IgD-negative memory B cell (primary cell): Measurements from ENCODE around the gene KRT35. TPM values are rescaled to one million over a fixed set of nuclear protein-coding genes. Genes with fewer than 3 reads are reported as not detected.
"Not testable (repeated sequence)": the region's sequence is repeated elsewhere in the genome, so short reads cannot be mapped to it uniquely, and the experiment has no call there.

Source experiments
- H3K27ac Mint-ChIP-seq, 3 donors: one replicate each; pipeline ENCODE4 v1.8.0; 2020 to 2022; ENCODE audit warnings: mild to moderate bottlenecking in 3 of 3, mixed read lengths in 3 of 3, moderate library complexity in 1 of 3
- H3K27me3 Mint-ChIP-seq: one replicate; pipeline ENCODE4 v1.8.0; 2021; ENCODE audit warnings: mixed read lengths
- H3K36me3 Mint-ChIP-seq: one replicate; pipeline ENCODE4 v1.8.0; 2020; ENCODE audit warnings: mild to moderate bottlenecking, mixed read lengths
- H3K4me1 Mint-ChIP-seq, 3 donors: one replicate each; pipeline ENCODE4 v1.8.0; 2020 to 2022; ENCODE audit warnings: mixed read lengths in 3 of 3, mild to moderate bottlenecking in 1 of 3
- H3K4me3 Mint-ChIP-seq, 4 donors: one replicate each; pipeline ENCODE4 v1.8.0; 2020 to 2022; ENCODE audit warnings: mild to moderate bottlenecking in 4 of 4, mixed read lengths in 4 of 4, moderate library complexity in 3 of 4
- H3K9me3 Mint-ChIP-seq, 3 donors: one replicate each; pipeline ENCODE4 v1.8.0; 2020 to 2021; ENCODE audit warnings: mixed read lengths in 3 of 3, mild to moderate bottlenecking in 1 of 3
- polyA plus RNA-seq: library from polyadenylated mRNA; unstranded; fragments of 300-500 nt; fragmentation: Illumina TruSeq; gene quantifications from one replicate; pipeline ENCODE4 v1.2.3, GENCODE V29; 2021

KRT35 gene
- polyA plus RNA-seq, 1 donor from 2014 or later = not detected

DNA sequence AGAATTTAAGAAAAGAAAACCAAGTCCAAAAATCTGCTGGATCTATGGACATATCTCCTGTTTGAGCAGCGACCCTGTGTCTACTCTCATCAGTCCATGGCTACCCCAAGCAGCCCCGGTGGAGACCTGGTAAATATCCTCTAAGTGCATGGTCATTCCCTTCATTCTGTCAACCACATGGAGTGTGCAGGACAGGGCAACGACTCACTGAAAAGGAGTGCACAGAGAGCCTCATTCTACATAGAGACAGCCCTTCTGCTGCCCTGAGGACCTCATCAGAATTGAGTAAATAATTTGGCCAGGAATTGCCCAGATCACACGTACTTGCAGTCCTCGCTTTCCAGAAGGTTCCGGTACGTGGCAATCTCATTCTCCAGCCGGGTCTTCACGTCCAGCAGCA, 43.2 kb downstream of the KRT35 start:
- H3K27ac Mint-ChIP-seq = no peak overlapping the region
- H3K4me1 Mint-ChIP-seq = no peaks in the 10 kb centered on the region
- H3K9me3 Mint-ChIP-seq = peaks cover 0 to 2% (median 0%) of the 10 kb centered on the region in 3 donors
- no peaks in the 10 kb centered on the region for H3K36me3 Mint-ChIP-seq
- H3K4me3 Mint-ChIP-seq = no peak overlapping the region
- H3K27me3 Mint-ChIP-seq = peaks cover 9% of the 10 kb centered on the region

DNA sequence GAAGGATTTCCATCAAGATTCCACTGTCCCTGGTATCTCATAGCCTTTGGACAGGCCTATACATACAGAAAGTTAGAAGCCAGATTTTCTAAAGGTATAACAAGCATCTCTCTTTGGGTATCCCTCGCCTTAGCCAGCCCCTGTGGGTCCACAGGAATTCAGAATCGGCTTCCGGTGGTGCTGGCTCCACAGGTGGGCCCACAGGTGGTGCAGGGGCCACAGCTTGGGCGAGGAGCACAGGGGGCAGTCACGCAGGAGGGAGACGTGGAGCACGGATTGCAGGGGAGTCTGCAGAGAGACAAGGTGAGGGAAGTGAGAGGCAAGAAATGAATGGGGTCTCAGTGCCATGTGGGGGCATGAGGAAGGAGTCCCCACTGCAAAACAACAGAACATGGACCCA, 43.7 kb downstream of the KRT35 start:
- Mint-ChIP-seq H3K4me3 (no peak overlapping the region), H3K27ac (no peak overlapping the region), H3K4me1 (no peaks in the 10 kb centered on the region), H3K36me3 (no peaks in the 10 kb centered on the region), H3K27me3 (peaks cover 6% of the 10 kb centered on the region), H3K9me3 (peaks cover 0 to 2% (median 0%) of the 10 kb centered on the region in 3 donors)

DNA sequence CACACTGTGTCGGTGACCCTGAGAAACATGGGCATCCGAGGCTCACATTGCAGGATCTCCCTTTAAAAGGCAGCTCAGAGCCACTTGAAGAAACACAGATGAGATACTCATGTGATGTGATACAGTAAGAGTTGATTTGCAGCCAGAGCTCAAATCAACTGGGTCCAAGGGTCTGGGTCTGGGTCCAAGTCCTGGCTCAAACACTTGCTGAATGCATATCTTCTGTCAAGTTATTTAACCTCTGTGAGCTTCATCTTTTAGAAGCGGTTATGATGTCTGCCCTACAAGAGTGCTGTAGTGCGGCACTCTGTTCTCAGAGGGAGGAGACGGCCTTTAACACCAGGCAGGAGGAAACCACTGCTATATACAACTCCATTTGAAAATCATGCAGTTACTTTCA, 46.5 kb downstream of the KRT35 start:
- Mint-ChIP-seq H3K4me3 (no peak overlapping the region), H3K27me3 (peaks cover 2% of the 10 kb centered on the region), H3K4me1 (no peaks in the 10 kb centered on the region), H3K27ac (no peak overlapping the region), H3K9me3 (no peaks in the 10 kb centered on the region), H3K36me3 (no peaks in the 10 kb centered on the region)

DNA sequence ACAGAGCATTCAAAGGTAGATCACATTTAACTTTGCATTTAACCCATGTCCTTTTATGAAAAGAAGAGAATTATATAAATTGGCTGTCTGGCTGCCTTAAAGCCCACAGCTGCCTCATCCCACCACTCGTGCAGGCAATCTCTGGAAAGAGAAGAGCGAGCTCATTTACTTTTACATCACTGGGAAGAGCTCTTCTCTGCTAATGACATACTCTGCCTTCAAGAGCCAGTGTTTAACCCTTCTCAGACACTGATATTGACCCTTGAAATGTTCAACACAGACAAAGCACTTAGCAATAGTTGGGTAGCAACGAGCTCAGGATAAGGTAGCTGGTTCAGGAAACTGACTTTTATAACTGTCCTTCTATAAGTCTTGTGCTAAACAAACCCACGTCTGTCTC, 46.9 kb downstream of the KRT35 start:
- H3K27me3 Mint-ChIP-seq = no peaks in the 10 kb centered on the region
- H3K4me3 Mint-ChIP-seq = no peak overlapping the region
- H3K9me3 Mint-ChIP-seq = no peaks in the 10 kb centered on the region
- no peak overlapping the region for H3K27ac Mint-ChIP-seq
- H3K36me3 Mint-ChIP-seq = no peaks in the 10 kb centered on the region
- no peaks in the 10 kb centered on the region for H3K4me1 Mint-ChIP-seq

DNA sequence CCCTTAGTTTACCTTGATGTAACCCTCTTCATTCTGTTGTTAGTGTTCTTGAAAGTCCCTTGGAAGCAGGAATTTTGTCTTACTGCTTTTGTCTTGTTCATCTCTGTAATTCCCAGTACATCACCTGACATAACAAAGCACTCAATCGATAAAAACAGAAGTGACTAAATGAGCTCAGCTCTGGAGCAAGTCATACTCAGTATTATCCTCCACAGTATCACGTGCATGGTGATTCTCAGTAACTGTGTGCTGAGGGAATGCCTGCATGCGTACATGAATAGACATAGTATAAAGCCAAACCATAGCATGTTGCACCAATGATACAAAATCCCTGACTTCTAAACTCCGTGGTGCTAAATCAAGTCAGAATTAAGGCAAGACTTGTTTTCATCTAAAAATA, 47.4 kb downstream of the KRT35 start:
- no peak overlapping the region for H3K27ac Mint-ChIP-seq

DNA sequence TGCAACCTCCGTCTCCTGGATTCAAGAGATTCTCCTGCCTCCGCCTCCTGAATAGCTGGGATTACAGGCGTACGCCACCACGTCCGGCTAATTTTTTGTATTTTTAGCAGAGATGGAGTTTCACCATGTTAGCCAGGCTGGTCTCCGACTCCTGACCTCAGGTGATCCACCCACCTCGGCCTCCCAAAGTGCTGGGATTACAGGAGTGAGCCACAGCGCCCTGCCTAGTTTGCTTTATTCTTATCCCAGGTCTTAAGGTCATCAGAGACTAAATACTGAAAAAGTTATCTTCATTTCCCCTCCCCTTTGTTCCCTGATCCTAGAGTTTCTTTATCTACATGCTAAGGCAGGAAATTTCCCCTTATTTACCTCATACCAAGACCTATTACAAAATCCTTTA, 50.6 kb downstream of the KRT35 start:
- H3K36me3 Mint-ChIP-seq, H3K4me1 Mint-ChIP-seq, H3K27me3 Mint-ChIP-seq, H3K27ac Mint-ChIP-seq, H3K9me3 Mint-ChIP-seq, H3K4me3 Mint-ChIP-seq: not testable (repeated sequence)

More for the DNA sequence above, 47.4 kb downstream of the KRT35 start:
- Mint-ChIP-seq H3K27me3 (no peaks in the 10 kb centered on the region), H3K9me3 (no peaks in the 10 kb centered on the region), H3K4me3 (no peak overlapping the region), H3K36me3 (no peaks in the 10 kb centered on the region), H3K4me1 (no peaks in the 10 kb centered on the region)

DNA sequence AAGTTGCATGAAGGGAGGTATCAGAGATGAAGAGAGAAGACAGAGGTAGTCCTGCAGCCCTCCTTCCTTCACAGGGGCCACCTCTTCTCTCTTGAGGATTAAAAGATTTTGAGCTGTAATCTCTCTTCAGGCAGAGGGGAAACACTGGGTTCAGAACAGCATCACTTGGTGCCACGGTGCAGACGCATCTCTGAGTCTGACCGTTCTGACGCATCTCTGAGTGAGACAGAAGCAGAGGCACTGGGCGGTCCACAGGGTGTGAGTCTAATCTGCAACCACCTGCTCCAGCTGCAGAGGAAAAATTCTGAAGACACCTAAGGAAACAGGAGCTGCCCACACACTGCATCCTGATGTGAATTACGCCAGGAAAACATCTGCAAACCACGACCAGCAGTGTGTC, 51.3 kb downstream of the KRT35 start:
- H3K4me3 Mint-ChIP-seq = no peak overlapping the region

DNA sequence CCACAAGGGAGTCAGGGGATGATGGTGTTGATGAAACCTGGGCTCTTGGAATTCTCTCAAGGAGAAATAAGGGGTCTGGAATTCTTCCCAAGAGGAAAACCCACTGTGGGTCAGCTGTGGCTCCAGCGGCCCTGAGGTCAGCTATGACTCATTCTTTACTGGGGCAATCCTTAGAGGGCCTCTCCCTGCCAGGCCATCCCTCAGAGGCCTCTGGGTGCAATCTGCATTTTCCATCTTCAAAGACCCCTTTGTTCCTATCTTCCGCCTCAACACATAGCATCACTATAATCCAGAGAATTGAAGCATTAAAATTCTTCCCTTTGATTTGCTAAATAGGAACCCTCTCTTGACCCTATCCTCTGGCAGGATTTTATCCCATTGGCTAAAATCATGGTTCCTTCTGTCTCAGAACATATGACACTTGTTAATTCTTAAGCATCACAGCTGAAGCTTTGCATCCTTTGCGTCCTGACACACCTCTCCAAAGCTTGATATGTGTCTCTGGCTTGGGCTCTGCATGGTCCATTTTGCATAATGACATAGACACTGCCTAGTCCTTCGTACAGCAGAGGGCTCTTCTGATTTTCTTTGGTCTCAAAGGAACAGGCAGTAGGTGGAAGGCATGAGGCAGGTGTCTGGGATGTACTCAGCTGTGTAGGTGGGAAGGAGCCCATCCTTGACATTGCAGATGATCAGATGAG, 52.2 kb downstream of the KRT35 start:
- H3K27me3 Mint-ChIP-seq = peaks cover 3% of the 10 kb centered on the region
- no peaks in the 10 kb centered on the region for H3K4me1 Mint-ChIP-seq
- H3K4me3 Mint-ChIP-seq = no peak overlapping the region
- H3K27ac Mint-ChIP-seq = no peak overlapping the region
- no peaks in the 10 kb centered on the region for H3K36me3 Mint-ChIP-seq
- no peaks in the 10 kb centered on the region for H3K9me3 Mint-ChIP-seq

More for the DNA sequence above, 51.3 kb downstream of the KRT35 start:
- Mint-ChIP-seq H3K4me1 (no peaks in the 10 kb centered on the region), H3K36me3 (no peaks in the 10 kb centered on the region), H3K27me3 (peaks cover 3% of the 10 kb centered on the region), H3K9me3 (no peaks in the 10 kb centered on the region), H3K27ac (no peak overlapping the region)

Other genes starting within 250 kb of the KRT35 start
- not detected for gene KRTAP9-3, start 248.7 kb downstream of the KRT35 start, polyA plus RNA-seq
- not detected for gene KRTAP9-8, start 243.2 kb downstream of the KRT35 start, polyA plus RNA-seq
- not detected for gene KRTAP9-4, start 231.5 kb downstream of the KRT35 start, polyA plus RNA-seq
- gene KRTAP9-9, start 225.8 kb downstream of the KRT35 start, polyA plus RNA-seq = not detected
- not detected for gene KRTAP9-6, start 215.8 kb downstream of the KRT35 start, polyA plus RNA-seq
- not detected for gene KRTAP9-7, start 205.5 kb downstream of the KRT35 start, polyA plus RNA-seq
- gene KRTAP29-1, start 178.3 kb downstream of the KRT35 start, polyA plus RNA-seq = not detected
- gene KRTAP16-1, start 171.8 kb downstream of the KRT35 start, polyA plus RNA-seq = not detected
- not detected for gene KRTAP17-1, start 165.4 kb downstream of the KRT35 start, polyA plus RNA-seq
- not detected for gene KRT33A, start 130.3 kb downstream of the KRT35 start, polyA plus RNA-seq
- not detected for gene KRT33B, start 111.3 kb downstream of the KRT35 start, polyA plus RNA-seq
- not detected for gene KRT34, start 98.8 kb downstream of the KRT35 start, polyA plus RNA-seq
- not detected for gene KRT31, start 83.5 kb downstream of the KRT35 start, polyA plus RNA-seq
- gene KRT37, start 56.6 kb downstream of the KRT35 start, polyA plus RNA-seq = not detected
- gene KRT38, start 40.2 kb downstream of the KRT35 start, polyA plus RNA-seq = not detected
- not detected for gene KRT32, start 13.8 kb downstream of the KRT35 start, polyA plus RNA-seq
- gene KRT36, start 8.8 kb upstream of the KRT35 start, polyA plus RNA-seq = not detected
- gene KRT13, start 24.5 kb upstream of the KRT35 start, polyA plus RNA-seq = not detected
- gene KRT15, start 37.7 kb upstream of the KRT35 start, polyA plus RNA-seq = not detected
- gene KRT19, start 47.2 kb upstream of the KRT35 start, polyA plus RNA-seq = not detected
- gene KRT9, start 90.9 kb upstream of the KRT35 start, polyA plus RNA-seq = not detected
- not detected for gene KRT14, start 105.7 kb upstream of the KRT35 start, polyA plus RNA-seq
- not detected for gene KRT16, start 131.6 kb upstream of the KRT35 start, polyA plus RNA-seq
- gene KRT17, start 143.4 kb upstream of the KRT35 start, polyA plus RNA-seq = not detected
- gene EIF1, start 207.7 kb upstream of the KRT35 start, polyA plus RNA-seq = 1,505 TPM
- not detected for gene GAST, start 231.2 kb upstream of the KRT35 start, polyA plus RNA-seq